Neural progenitor cell (in vitro differentiated cells): ENCODE data around the gene TBP. TPM values are rescaled to one million over a fixed set of nuclear protein-coding genes. Genes with fewer than 3 reads are reported as not detected.
A peak's percentile ranks its signal among the peaks of the same experiment; 100 is the strongest.

Experiments used
- DNase-seq: peaks from one replicate; pipeline ENCODE4 v3.0.0-alpha.2; 2016; ENCODE audit warnings: low spot score
- H2AFZ ChIP-seq: fragments of 200-600 bp; sonication (generic); replicated peaks from 2 replicates; pipeline ENCODE4 v1.6.1; 2016; ENCODE audit warnings: antibody characterized with exemption
- H3F3A ChIP-seq: fragments of 200-600 bp; sonication (generic); 2 replicates; pipeline ENCODE4 v1.6.1; 2016; ENCODE audit warnings: antibody characterized with exemption, low read depth
- H3K27ac ChIP-seq: fragments of 200-600 bp; sonication (generic); 2 replicates; pipeline ENCODE4 v1.5.1; 2016; ENCODE audit warnings: mild to moderate bottlenecking
- H3K27me3 ChIP-seq: fragments of 200-600 bp; sonication (generic); 2 replicates; pipeline ENCODE4 v1.6.1; 2016; ENCODE audit warnings: mild to moderate bottlenecking, moderate library complexity
- H3K36me3 ChIP-seq: fragments of 200-600 bp; sonication (generic); 2 replicates; pipeline ENCODE4 v1.5.1; 2016
- H3K4me1 ChIP-seq: fragments of 200-600 bp; sonication (generic); 2 replicates; pipeline ENCODE4 v1.6.1; 2016; ENCODE audit warnings: mixed run types
- H3K4me2 ChIP-seq: fragments of 200-600 bp; sonication (generic); 2 replicates; pipeline ENCODE4 v1.6.1; 2016
- H3K4me3 ChIP-seq: fragments of 200-600 bp; sonication (generic); 2 replicates; pipeline ENCODE4 v1.5.1; 2016
- H3K79me2 ChIP-seq: fragments of 200-600 bp; sonication (generic); 2 replicates; pipeline ENCODE4 v1.6.1; 2016; ENCODE audit warnings: low read depth
- H3K9ac ChIP-seq: fragments of 200-600 bp; sonication (generic); 2 replicates; pipeline ENCODE4 v1.6.1; 2016
- H3K9me3 ChIP-seq: fragments of 200-600 bp; sonication (generic); 2 replicates; pipeline ENCODE4 v1.5.1; 2016; ENCODE audit warnings: low read depth
- H4K20me1 ChIP-seq: fragments of 200-600 bp; sonication (generic); 2 replicates; pipeline ENCODE4 v1.6.1; 2016; ENCODE audit warnings: low read depth
- H3K27ac Mint-ChIP-seq: 3 replicates; pipeline ENCODE4 v1.8.0; 2021; ENCODE audit warnings: mixed read lengths
- H3K27me3 Mint-ChIP-seq: 2 replicates; pipeline ENCODE4 v1.8.0; 2022; ENCODE audit warnings: low read depth, mild to moderate bottlenecking, inconsistent platforms, moderate library complexity, mixed read lengths; ENCODE audit not compliant: insufficient read depth
- H3K36me3 Mint-ChIP-seq: 3 replicates; pipeline ENCODE4 v1.8.0; 2021; ENCODE audit warnings: mixed read lengths
- H3K4me1 Mint-ChIP-seq: 3 replicates; pipeline ENCODE4 v1.8.0; 2021; ENCODE audit warnings: mixed read lengths
- H3K4me3 Mint-ChIP-seq: 3 replicates; pipeline ENCODE4 v1.8.0; 2021; ENCODE audit warnings: mild to moderate bottlenecking, moderate library complexity, mixed read lengths
- H3K9me3 Mint-ChIP-seq: 3 replicates; pipeline ENCODE4 v1.8.0; 2020; ENCODE audit warnings: mixed read lengths
- CTCF ChIP-seq: fragments of 200-600 bp; sonication (generic); IDR thresholded peaks from 2 replicates; pipeline ENCODE4 v1.5.1; 2017; ENCODE audit warnings: antibody characterized with exemption, mild to moderate bottlenecking
- EZH2 ChIP-seq: fragments of 200-600 bp; sonication (generic); IDR thresholded peaks from 2 replicates; pipeline ENCODE4 v1.6.1; 2017; ENCODE audit warnings: antibody characterized with exemption, mild to moderate bottlenecking, moderate library complexity
- EZH2phosphoT487 ChIP-seq: fragments of 200-600 bp; sonication (generic); IDR thresholded peaks from 2 replicates; pipeline ENCODE4 v1.6.1; 2017; ENCODE audit warnings: antibody characterized with exemption
- total RNA-seq: library from RNA; depleted of rRNA; stranded (reverse); fragments of >200 nt; gene quantifications from 2 replicates; pipeline ENCODE4 v1.2.3, GENCODE V29; 2015; ENCODE audit warnings: low replicate concordance

The TBP gene
- total RNA-seq, 1 donor from 2014 or later, result 23.0 TPM

DNA sequence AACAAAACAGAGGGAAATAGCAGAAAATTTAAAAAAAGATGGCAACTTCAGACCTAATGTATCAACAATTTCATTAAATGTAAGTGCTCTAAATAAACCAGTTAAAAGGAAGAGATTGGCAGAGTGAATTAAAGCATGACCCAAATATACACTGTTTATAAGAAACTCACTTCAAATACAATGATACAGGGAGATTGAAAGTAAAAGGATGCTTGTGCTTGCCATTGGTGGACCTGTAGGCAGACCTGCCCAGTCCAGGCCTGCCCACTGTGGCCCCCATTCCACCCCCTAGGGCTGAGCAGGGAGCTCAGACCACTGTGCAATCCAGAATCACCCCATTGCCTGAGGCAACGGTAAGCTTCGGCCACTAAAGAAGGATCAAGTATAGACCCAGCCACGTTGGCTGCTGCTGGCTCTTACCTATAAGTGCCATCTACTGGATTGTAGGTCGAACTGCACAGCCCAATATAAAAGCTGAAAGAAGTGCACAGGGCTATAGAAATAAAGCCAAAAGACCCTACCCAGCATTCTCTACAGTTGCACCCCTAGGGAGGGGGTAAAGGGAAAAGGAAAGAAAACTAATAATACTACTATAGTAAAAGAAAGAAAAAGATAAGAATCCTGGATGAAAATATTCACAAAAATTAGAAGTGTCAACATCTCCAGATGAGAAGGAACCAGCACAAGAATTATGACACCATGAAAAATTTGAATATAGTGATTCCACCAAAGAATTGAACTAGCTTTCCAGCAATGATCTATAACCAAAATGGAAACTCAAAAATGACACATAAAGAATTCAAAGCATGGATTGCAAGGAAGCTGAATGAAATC lies 37.2 kb upstream of the TBP start:
- Histone ChIP-seq H3K27me3 (no peaks in the 10 kb centered on the region), H3K27ac (no peak overlapping the region), H3K9me3 (no peaks in the 10 kb centered on the region), H4K20me1 (no peaks in the 10 kb centered on the region), H3K4me1 (no peaks in the 10 kb centered on the region), H2AFZ (no peak overlapping the region), H3K9ac (no peak overlapping the region), H3K36me3 (no peaks in the 10 kb centered on the region), H3K4me3 (no peak overlapping the region), H3K4me2 (no peak overlapping the region), H3F3A (no peaks in the 10 kb centered on the region), H3K79me2 (no peaks in the 10 kb centered on the region)
- no peak overlapping the region for H3K4me3 Mint-ChIP-seq
- peaks cover 15% of the 10 kb centered on the region for H3K9me3 Mint-ChIP-seq
- H3K27ac Mint-ChIP-seq, result no peak overlapping the region
- no peaks in the 10 kb centered on the region for H3K36me3 Mint-ChIP-seq
- peaks cover 2% of the 10 kb centered on the region for H3K27me3 Mint-ChIP-seq
- no peak for TF ChIP-seq EZH2
- peak; percentile 86 for TF ChIP-seq CTCF
- no peaks in the 10 kb centered on the region for H3K4me1 Mint-ChIP-seq
- peak; percentile 87 for DNase-seq

DNA sequence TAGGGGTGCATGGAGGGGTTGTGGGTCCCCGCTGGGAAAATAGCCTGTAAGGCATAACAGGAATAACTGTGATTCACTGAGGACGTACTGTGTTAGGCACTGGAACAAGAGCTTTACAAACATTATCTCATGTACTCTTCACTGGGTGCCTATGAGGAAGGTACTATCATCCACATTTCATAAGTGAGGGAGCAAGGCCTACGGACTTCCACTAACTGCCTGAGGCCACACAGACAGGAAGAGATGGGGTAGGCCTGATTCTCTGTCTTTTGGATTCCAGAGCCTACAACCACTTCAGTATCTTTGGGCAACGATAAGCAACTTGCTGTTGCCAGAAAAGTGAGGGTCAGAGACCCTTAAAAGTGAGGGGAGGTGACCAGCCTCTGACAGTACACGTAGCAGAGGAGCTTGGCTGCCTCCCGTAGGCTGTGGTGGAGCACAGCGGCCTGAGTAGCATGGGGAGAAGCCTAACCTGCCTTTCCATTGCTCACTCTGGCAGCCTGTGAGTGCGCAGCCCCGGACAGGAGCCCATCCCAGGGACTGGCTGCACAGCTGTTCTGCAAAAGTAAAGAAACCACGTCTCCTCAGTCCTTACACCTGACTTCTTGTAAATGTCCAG lies 31.5 kb upstream of the TBP start:
- H3K27me3 ChIP-seq, result no peaks in the 10 kb centered on the region
- no peak for TF ChIP-seq EZH2phosphoT487
- peak; percentile 70 for TF ChIP-seq CTCF
- no peak for TF ChIP-seq EZH2
- no peaks in the 10 kb centered on the region for H3K4me1 ChIP-seq
- Mint-ChIP-seq H3K4me3 (no peak overlapping the region), H3K4me1 (no peaks in the 10 kb centered on the region), H3K9me3 (peaks cover 5% of the 10 kb centered on the region), H3K27ac (no peak overlapping the region), H3K36me3 (no peaks in the 10 kb centered on the region), H3K27me3 (peaks cover 4% of the 10 kb centered on the region)
- no peak overlapping the region for H3K27ac ChIP-seq
- no peaks in the 10 kb centered on the region for H3F3A ChIP-seq
- no peak overlapping the region for H3K4me3 ChIP-seq
- peak; percentile 81 for DNase-seq
- no peak overlapping the region for H3K9ac ChIP-seq
- no peaks in the 10 kb centered on the region for H3K9me3 ChIP-seq
- H3K4me2 ChIP-seq, result no peak overlapping the region
- no peaks in the 10 kb centered on the region for H3K36me3 ChIP-seq
- no peaks in the 10 kb centered on the region for H4K20me1 ChIP-seq
- no peaks in the 10 kb centered on the region for H3K79me2 ChIP-seq
- no peak overlapping the region for H2AFZ ChIP-seq

DNA sequence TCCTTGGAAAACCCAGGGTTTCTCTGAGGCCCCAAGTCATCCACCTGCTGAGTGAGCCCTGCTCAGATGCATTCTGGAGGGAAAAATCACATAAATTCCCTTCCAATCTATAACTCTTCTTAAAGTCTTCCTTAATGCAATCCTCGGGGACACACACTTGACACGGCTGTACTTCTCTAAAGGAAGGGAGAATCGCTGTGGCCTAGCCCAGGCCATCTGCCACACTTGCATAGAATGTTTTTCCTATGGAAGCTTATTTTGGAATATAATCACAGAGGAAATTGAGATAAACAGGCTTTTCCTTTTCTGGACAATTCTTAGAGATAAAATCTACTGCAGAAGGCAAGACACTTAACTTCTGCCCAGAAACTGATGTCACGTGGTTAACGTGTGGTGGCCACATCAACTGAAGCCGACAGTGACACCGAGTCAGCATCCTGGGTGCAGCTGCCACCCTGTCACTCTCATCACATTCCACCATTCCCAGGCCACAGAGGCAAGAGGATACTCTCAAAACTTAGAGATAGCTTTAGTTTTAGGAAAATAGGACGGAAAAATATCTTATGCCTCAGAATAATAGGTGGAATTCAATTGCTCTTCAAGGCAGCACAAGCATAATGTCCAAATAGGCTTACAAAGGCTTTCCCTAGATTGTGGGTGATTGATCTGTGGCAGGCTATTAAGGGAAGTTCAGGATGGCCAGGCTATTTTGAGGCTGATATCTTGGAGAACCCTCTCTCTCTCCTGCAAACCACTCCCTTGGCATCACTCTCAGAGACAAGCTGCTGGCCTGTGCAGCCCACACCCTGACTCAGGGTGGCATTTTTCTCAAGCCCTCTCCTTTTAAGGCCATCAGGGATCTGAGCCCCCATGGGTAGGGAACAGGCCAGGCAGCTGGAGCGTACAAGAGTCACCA lies 30.7 kb upstream of the TBP start:
- Mint-ChIP-seq H3K4me3 (no peak overlapping the region), H3K9me3 (peaks cover 5% of the 10 kb centered on the region), H3K27ac (no peak overlapping the region), H3K27me3 (peaks cover 4% of the 10 kb centered on the region), H3K4me1 (no peaks in the 10 kb centered on the region), H3K36me3 (no peaks in the 10 kb centered on the region)
- Histone ChIP-seq H3K4me3 (no peak overlapping the region), H3F3A (no peaks in the 10 kb centered on the region), H3K9me3 (no peaks in the 10 kb centered on the region), H3K27me3 (no peaks in the 10 kb centered on the region), H3K79me2 (no peaks in the 10 kb centered on the region), H2AFZ (no peak overlapping the region), H3K27ac (no peak overlapping the region), H3K4me2 (no peak overlapping the region), H3K9ac (no peak overlapping the region), H3K36me3 (no peaks in the 10 kb centered on the region), H3K4me1 (no peaks in the 10 kb centered on the region), H4K20me1 (no peaks in the 10 kb centered on the region)
- no peak for TF ChIP-seq CTCF
- TF ChIP-seq EZH2phosphoT487, result no peak
- TF ChIP-seq EZH2, result no peak
- no peak for DNase-seq
